Prostate gland (tissue), 2 donors: ENCODE results near the gene CCL19. TPM values are rescaled to one million over a fixed set of nuclear protein-coding genes. Genes with fewer than 3 reads are reported as not detected.

Experiments used
- DNase-seq: peaks from one replicate; pipeline ENCODE4 v3.0.0-alpha.2; 2019; ENCODE audit warnings: low spot score
- H3K27ac ChIP-seq, 2 donors: fragments of 200-600 bp; sonication (generic); 2 replicates each; pipeline ENCODE4 v1.5.1; 2017 to 2019
- H3K27me3 ChIP-seq: fragments of 200-600 bp; sonication (generic); replicated peaks from 2 replicates; pipeline ENCODE4 v1.5.1; 2019; ENCODE audit not compliant: insufficient read depth
- H3K36me3 ChIP-seq, 2 donors: fragments of 200-600 bp; sonication (generic); 1 replicate in 1 of 2; 2 replicates in 1 of 2; pipeline versions ENCODE4 v1.5.1 to v1.8.1; 2017 to 2019
- H3K4me1 ChIP-seq: fragments of 200-600 bp; sonication (generic); replicated peaks from 2 replicates; pipeline ENCODE4 v1.5.1; 2019
- H3K4me3 ChIP-seq, 2 donors: fragments of 200-600 bp; sonication (generic); 2 replicates each; pipeline ENCODE4 v1.5.1; 2017 to 2019
- H3K9me3 ChIP-seq: fragments of 200-600 bp; sonication (generic); 2 replicates; pipeline ENCODE4 v1.5.1; 2017
- POLR2A ChIP-seq: fragments of 450-650 bp; IDR thresholded peaks from one replicate; pipeline ENCODE4 v1.6.1; 2016; ENCODE audit warnings: antibody characterized with exemption, mild to moderate bottlenecking
- POLR2AphosphoS5 ChIP-seq: sonication (generic); formaldehyde crosslinking; IDR thresholded peaks from one replicate; pipeline ENCODE4 v1.6.1; 2017; ENCODE audit warnings: antibody characterized with exemption
- WGBS: methylation state at CpG from one replicate; pipeline ENCODE4 v1.1.5; 2018; 5-methylcytosine and 5-hydroxymethylcytosine counted together
- intact Hi-C: fragments of 100-400 bp; cut with DNase I; formaldehyde crosslinking; loops from one replicate; pipeline ENCODE4 v1.14.2; 2022
- total RNA-seq, 2 donors: library from RNA; depleted of rRNA; stranded (reverse); fragments of >200 nt; gene quantifications; one replicate each; pipeline ENCODE4 v1.1.0, GENCODE V29; 2016
- TF ChIP-seq, protein P1 (sequence below), 4 experiments: fragments of 200-600 bp in 2 of 4; fragments of 450-650 bp in 2 of 4; sonication (generic) in 2 of 4; IDR thresholded peaks; 1 replicate in 3 of 4; 2 replicates in 1 of 4; pipeline ENCODE4 v1.5.1; 2016 to 2019; ENCODE audit warnings: antibody characterized with exemption in 4 of 4, mild to moderate bottlenecking in 2 of 4, moderate library complexity in 2 of 4

The CCL19 gene
- total RNA-seq, 2 donors from 2014 or later, result 1.8 TPM; not detected in 1

DNA sequence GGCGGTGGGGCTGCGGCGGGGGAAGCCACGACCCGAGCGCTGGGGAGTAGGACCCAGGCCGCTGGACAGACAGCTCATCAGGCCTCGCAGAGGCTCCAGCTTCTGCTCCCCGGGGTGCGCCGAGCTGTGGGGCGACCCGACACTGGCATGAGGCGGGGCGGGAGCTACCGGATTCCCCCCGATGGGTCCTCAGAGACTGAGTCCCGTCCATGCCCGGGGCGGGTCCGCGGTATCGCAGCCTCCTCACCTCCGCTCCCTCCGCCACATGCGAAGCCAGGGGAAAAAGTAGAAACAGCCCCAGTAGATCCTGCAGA lies 26.1 kb downstream of the CCL19 start:
- Histone ChIP-seq H3K9me3 (no peaks in the 10 kb centered on the region), H3K27ac (peak overlapping the region; percentile 96 to 99), H3K36me3 (no peaks in the 10 kb centered on the region), H3K27me3 (no peaks in the 10 kb centered on the region), H3K4me1 (peaks cover 7% of the 10 kb centered on the region), H3K4me3 (peak overlapping the region; percentile 63 to 84)
- DNase-seq, result no peak
- intact Hi-C loops, result loop anchor here (5.0 kb wide), 1 partner anchor 37 kb away; no protein-coding TSS in a partner anchor
- no peak for TF ChIP-seq POLR2AphosphoS5
- TF ChIP-seq POLR2A, result peak; percentile 16
- TF ChIP-seq, protein P1, sequence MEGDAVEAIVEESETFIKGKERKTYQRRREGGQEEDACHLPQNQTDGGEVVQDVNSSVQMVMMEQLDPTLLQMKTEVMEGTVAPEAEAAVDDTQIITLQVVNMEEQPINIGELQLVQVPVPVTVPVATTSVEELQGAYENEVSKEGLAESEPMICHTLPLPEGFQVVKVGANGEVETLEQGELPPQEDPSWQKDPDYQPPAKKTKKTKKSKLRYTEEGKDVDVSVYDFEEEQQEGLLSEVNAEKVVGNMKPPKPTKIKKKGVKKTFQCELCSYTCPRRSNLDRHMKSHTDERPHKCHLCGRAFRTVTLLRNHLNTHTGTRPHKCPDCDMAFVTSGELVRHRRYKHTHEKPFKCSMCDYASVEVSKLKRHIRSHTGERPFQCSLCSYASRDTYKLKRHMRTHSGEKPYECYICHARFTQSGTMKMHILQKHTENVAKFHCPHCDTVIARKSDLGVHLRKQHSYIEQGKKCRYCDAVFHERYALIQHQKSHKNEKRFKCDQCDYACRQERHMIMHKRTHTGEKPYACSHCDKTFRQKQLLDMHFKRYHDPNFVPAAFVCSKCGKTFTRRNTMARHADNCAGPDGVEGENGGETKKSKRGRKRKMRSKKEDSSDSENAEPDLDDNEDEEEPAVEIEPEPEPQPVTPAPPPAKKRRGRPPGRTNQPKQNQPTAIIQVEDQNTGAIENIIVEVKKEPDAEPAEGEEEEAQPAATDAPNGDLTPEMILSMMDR (IDR thresholded peaks at IDR 0.05), result peak in 1 of 4 experiments; percentile 34
- WGBS, result 2% methylated on average over 18 of the region's 26 CpGs

DNA sequence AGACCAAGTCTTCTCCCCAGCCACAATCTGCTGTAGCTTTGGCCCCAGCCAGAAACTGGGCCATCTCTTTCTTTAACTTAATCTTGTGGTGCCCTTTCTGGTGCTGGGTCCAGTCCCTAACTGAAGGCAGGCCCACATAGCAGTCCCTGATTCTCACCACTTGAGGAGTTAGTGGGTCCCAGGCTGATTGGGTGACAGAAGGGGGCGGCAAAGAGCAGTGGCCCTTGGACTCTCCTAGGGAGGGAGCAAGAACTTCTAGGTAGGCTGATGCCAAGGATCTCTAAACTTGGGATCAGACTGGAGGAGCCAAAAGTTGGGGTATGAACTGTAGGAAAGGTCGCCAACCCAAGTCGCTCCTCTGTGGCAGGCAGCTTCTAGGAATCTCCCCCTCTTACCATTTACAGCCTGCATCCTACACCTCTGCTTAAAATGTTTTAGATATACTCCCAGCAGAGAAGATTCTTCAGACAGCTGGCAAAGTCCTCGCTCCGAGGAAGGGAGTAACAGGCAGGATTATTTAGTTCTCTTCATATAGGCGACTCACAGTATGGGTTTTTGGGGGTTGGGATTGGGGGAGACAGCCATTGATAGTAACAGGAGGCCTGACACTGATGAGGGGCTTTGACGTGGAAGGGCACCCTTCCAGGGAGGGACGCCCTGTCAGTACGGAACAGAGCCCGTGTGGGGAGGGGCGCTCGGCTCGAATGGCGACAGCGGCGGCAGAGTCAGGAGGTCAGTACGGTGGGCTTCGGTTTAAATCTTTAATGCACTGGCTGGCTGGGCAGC lies 26.6 kb downstream of the CCL19 start:
- H3K36me3 ChIP-seq, result no peaks in the 10 kb centered on the region
- peaks cover 7% of the 10 kb centered on the region for H3K4me1 ChIP-seq
- H3K9me3 ChIP-seq, result no peaks in the 10 kb centered on the region
- intact Hi-C loops, result loop anchor here (5.0 kb wide), 1 partner anchor 38 kb away; no protein-coding TSS in a partner anchor
- peak; percentile 65 for DNase-seq
- H3K4me3 ChIP-seq, result peak overlapping the region; percentile 63 to 84
- H3K27me3 ChIP-seq, result no peaks in the 10 kb centered on the region
- peak overlapping the region; percentile 96 to 99 for H3K27ac ChIP-seq
- 25% methylated on average over 11 of the region's 18 CpGs for WGBS
- TF ChIP-seq, protein P1 (IDR thresholded peaks at IDR 0.05), result peak; percentile 19 to 72 (median 50)
- TF ChIP-seq POLR2A (no peak), POLR2AphosphoS5 (peak; percentile 25)

DNA sequence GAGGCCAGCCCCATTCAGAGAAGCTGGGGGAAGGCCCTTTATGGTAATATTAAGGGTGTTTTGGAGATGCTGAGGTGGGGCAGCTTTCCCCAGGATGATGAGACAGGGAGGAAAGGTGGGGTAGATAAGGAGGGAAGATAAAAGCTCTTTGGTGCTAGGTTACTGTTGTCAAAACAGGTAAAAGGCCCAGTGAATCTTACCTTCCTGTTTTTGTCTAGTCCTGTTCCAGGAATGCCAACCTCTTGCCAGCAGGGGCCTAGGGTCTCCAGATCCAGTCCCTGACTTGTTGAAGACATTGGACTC lies 27.8 kb downstream of the CCL19 start:
- Histone ChIP-seq H3K27me3 (no peaks in the 10 kb centered on the region), H3K36me3 (no peaks in the 10 kb centered on the region), H3K9me3 (no peaks in the 10 kb centered on the region), H3K4me3 (no peak overlapping the region), H3K4me1 (peaks cover 7% of the 10 kb centered on the region), H3K27ac (no peak overlapping the region)
- TF ChIP-seq, protein P1 (IDR thresholded peaks at IDR 0.05), result no peak
- TF ChIP-seq POLR2AphosphoS5 (no peak), POLR2A (no peak)
- intact Hi-C loops, result no loop called here
- DNase-seq, result no peak

DNA sequence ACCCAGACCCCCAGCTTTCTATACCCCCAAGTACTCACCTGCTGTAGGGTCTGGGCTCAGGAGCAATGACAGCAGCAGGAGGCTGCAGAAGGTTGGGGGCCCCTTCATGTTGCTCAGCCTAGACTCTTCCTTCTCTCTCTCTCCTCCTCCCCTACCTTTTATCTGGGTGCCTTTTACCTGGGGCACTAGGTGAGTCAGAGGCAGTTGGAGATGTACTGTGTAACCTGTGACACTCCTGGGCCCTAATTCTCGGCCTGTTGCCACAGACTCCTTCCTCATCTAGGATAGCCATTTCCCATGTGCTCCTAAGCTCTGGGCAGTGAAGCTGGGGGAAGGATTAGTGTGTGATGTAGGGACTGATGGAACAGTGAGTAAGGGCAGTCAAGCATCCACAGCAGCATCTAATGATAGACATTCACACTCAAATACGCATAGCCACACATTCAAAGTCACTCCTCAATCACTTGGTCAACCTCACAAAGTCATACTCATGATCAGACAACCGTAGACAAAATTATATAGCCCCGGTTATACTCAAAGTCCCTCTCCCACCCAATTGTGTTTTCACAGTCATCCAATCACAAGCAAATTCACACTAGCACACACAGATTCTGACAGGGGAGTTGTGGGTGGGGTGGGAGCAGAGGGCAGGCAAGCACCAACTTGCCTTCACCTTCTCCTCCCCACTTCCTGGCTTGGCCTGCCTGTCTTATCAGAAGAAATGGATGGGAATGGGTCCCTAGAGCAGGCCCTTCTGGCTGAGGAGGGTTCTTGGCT lies 28.4 kb downstream of the CCL19 start, which contains the start of gene CCL27:
Gene CCL27, minus strand, starts transcription at position 132 of the 777 bp plus-strand sequence. Its CDS starts 24 bp downstream, at position 108.
- Histone ChIP-seq H3K4me3 (no peak within 1 kb of the TSS), H3K4me1 (peaks cover 7% of the 10 kb centered on the region), H3K27ac (no peak within 1 kb of the TSS), H3K9me3 (no peaks in the 10 kb centered on the region), H3K27me3 (no peaks in the 10 kb centered on the region), H3K36me3 (no peaks in the 10 kb centered on the region)
- intact Hi-C loops, result no loop called here
- TF ChIP-seq POLR2AphosphoS5, result no peak
- 73% methylated on average over 4 of the region's 4 CpGs for WGBS
- no peak for DNase-seq

DNA sequence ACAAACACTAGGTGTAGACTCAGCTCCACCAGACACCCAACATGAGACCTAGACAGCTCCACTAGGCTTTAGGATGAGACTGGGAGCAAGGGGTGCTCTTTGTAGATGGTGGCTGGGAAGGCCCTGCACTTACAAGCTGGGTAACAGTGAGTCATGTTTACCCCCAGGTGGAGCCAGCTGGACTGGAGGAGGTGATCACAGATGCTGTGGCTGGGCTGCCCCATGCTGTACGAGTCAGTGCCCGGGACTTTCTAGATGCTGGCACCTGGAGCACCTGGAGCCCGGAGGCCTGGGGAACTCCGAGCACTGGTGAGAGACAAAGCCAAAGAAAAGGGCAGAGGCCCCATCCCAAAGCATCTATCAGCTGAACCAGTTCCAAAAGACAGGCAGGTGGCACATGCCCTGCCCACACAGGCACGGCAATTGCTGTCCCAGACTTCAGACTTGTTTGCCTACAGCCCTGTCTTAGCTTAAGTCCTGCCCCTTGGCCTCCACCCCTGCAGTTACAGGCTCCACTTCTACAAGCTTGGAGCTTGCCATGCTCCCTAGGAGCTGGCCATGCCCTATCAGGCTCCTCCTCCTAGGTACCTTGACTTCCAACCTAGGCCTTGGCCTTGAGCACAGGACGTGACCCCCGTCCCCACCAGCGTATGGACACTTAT lies 31.4 kb downstream of the CCL19 start:
- DNase-seq, result no peak
- Histone ChIP-seq H3K4me1 (peaks cover 4% of the 10 kb centered on the region), H3K4me3 (no peak overlapping the region), H3K36me3 (no peaks in the 10 kb centered on the region), H3K9me3 (no peaks in the 10 kb centered on the region), H3K27me3 (no peaks in the 10 kb centered on the region), H3K27ac (no peak overlapping the region)
- 69% methylated on average over 6 of the region's 8 CpGs for WGBS
- intact Hi-C loops, result no loop called here
- no peak for TF ChIP-seq POLR2AphosphoS5
- TF ChIP-seq POLR2A, result no peak
- TF ChIP-seq, protein P1 (IDR thresholded peaks at IDR 0.05), result no peak
